ENCODE data around the gene MRC1. TPM values are rescaled to one million over a fixed set of nuclear protein-coding genes. Genes with fewer than 3 reads are reported as not detected.

MRC1 gene
- total RNA-seq, 4 donors from 2014 or later, result 8.1 to 22.0 (median 11.1) TPM

DNA sequence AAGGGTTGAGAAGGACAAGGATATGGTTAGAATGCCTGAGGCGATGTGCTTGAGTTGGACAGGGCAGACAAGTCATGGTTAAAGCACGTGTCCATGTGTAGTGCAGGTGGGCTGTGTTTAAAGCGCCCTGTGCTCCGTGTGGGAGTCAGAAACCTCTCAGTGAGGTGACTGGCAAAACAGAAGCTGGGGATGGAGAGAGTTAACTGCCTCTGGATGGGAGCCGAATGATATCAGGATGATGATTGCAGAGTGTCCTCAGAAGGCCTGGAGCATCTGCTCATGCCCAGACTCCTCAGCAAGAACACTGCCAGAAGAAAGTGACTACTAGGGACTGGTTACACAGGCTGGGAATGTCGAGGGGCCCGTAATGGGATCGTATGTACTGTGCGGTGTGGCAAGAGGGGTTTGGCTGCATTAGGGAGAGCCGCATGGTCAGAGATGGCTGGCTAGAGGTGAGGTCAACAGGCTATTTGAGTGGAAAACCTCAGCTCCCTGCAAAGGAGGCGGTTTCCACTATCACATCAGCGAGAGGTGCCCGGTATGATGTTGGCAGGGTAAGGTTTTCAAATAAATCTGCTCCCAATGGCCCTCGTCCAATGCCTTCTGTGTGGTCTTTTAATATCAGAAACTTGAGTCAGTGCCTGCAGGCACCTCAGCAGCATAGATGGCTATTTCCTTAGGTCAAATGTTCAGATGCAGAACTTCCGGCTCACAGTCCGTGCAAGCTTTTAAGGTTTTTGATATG, 26.1 kb upstream of the MRC1 start:
- Histone ChIP-seq H3K27ac (no peak overlapping the region), H3K9me3 (no peaks in the 10 kb centered on the region), H3K4me1 (no peaks in the 10 kb centered on the region), H3K27me3 (no peaks in the 10 kb centered on the region), H3K4me3 (no peak overlapping the region), H3K36me3 (peaks cover 0 to 6% (median 0%) of the 10 kb centered on the region in 3 donors)
- TF ChIP-seq POLR2A (IDR thresholded peaks at IDR 0.05), result no peak
- TF ChIP-seq, protein P1, sequence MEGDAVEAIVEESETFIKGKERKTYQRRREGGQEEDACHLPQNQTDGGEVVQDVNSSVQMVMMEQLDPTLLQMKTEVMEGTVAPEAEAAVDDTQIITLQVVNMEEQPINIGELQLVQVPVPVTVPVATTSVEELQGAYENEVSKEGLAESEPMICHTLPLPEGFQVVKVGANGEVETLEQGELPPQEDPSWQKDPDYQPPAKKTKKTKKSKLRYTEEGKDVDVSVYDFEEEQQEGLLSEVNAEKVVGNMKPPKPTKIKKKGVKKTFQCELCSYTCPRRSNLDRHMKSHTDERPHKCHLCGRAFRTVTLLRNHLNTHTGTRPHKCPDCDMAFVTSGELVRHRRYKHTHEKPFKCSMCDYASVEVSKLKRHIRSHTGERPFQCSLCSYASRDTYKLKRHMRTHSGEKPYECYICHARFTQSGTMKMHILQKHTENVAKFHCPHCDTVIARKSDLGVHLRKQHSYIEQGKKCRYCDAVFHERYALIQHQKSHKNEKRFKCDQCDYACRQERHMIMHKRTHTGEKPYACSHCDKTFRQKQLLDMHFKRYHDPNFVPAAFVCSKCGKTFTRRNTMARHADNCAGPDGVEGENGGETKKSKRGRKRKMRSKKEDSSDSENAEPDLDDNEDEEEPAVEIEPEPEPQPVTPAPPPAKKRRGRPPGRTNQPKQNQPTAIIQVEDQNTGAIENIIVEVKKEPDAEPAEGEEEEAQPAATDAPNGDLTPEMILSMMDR (IDR thresholded peaks at IDR 0.05), result no peak
- no peak for DNase-seq

DNA sequence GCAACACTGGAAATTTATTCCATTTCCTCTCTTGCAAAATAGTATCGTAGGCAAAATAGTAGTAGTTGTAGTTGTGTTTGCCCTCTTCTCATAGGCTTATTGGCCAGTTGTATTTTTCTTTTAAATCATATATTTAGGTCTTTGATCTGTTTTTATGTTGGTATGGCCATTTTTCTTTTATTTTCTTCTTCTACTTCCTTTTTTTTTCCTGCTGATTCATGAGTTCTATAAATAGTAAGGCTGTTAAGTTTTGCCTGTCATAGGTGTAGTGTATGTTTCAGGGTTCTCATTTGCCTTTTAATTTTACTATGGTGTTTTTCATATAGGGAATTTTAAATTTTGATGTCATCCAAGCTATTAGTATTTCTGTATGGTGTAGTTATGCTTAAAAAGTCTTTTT, 25.4 kb upstream of the MRC1 start:
- Histone ChIP-seq H3K27ac (no peak overlapping the region), H3K9me3 (no peaks in the 10 kb centered on the region), H3K4me3 (no peak overlapping the region), H3K27me3 (no peaks in the 10 kb centered on the region), H3K4me1 (no peaks in the 10 kb centered on the region), H3K36me3 (peaks cover 0 to 4% (median 0%) of the 10 kb centered on the region in 3 donors)
- DNase-seq, result no peak
- TF ChIP-seq, protein P1 (IDR thresholded peaks at IDR 0.05), result no peak
- no peak for TF ChIP-seq POLR2A (IDR thresholded peaks at IDR 0.05)

DNA sequence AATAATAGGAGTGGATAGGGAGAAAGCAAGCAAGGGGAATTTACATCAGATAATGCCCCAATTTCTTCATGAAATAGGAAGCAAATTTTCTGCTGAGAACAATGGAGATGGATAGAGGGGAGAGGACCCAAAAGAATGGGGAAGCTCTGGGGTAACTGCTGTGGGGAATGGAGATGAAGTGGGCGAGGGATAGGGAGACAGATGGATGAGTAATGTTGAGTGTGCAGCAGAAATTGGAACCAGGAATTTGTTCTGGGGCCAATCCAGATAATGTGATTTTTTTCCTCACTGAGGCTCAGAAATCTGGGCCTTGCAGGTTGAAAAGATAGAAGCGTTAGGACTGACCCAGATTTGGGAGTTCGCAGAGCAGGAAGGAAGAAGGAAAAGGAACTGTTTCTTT, 24.5 kb upstream of the MRC1 start:
- no peaks in the 10 kb centered on the region for H3K36me3 ChIP-seq
- H3K9me3 ChIP-seq, result no peaks in the 10 kb centered on the region
- DNase-seq, result no peak
- TF ChIP-seq, protein P1 (IDR thresholded peaks at IDR 0.05), result no peak
- H3K4me1 ChIP-seq, result no peaks in the 10 kb centered on the region
- no peak overlapping the region for H3K4me3 ChIP-seq
- H3K27ac ChIP-seq, result no peak overlapping the region
- H3K27me3 ChIP-seq, result no peaks in the 10 kb centered on the region

DNA sequence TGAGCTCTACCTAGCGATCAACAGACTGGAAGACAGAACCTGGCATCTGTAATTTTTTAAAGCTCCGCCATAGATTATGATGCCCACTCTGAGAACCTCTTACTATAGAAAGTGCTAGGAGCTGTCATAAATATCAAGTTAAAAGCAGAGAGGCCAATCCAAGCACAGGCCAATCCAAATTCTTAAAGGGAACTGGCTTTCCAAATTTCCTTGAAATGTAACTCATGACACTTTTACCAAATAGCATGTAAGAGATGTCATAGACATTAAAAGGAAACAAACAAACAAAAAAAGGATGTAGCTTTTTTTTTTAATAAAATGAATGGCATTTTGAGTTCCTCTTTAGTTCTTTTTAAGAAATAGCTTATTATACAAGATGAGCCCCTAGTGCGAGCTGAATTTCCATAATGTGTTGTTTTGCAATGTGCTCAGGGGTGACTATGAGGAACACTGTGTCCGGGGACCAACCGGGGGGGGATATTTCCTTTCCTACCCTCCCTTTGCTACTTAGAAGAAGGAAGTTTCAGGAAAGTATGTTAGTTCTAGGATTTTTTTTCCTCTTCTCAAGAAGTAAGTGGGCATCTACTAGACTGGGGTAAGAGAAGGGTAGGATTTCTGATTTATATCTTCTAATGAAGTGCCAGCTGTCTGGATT, 23.7 kb upstream of the MRC1 start:
- no peak for DNase-seq
- Histone ChIP-seq H3K4me1 (no peaks in the 10 kb centered on the region), H3K36me3 (no peaks in the 10 kb centered on the region), H3K27ac (no peak overlapping the region), H3K27me3 (no peaks in the 10 kb centered on the region), H3K4me3 (no peak overlapping the region), H3K9me3 (no peaks in the 10 kb centered on the region)
- TF ChIP-seq, protein P1 (IDR thresholded peaks at IDR 0.05), result no peak
- no peak for TF ChIP-seq POLR2A (IDR thresholded peaks at IDR 0.05)

GRCh38 chr10:17787087-17787961, 21.8 kb upstream of the MRC1 start:
- Histone ChIP-seq H3K9me3 (no peaks in the 10 kb centered on the region), H3K27ac (no peak overlapping the region), H3K27me3 (no peaks in the 10 kb centered on the region), H3K36me3 (no peaks in the 10 kb centered on the region), H3K4me1 (no peaks in the 10 kb centered on the region), H3K4me3 (no peak overlapping the region)
- TF ChIP-seq, protein P1 (IDR thresholded peaks at IDR 0.05), result no peak
- TF ChIP-seq POLR2A (IDR thresholded peaks at IDR 0.05), result no peak
- no peak for DNase-seq

All from Peyer's patch (tissue), 4 donors.